ENCODE measurements around the gene LYST.

GRCh38 chr1:235617140-235617539, 249.6 kb downstream of the LYST start:
- TF ChIP-seq, protein P1, sequence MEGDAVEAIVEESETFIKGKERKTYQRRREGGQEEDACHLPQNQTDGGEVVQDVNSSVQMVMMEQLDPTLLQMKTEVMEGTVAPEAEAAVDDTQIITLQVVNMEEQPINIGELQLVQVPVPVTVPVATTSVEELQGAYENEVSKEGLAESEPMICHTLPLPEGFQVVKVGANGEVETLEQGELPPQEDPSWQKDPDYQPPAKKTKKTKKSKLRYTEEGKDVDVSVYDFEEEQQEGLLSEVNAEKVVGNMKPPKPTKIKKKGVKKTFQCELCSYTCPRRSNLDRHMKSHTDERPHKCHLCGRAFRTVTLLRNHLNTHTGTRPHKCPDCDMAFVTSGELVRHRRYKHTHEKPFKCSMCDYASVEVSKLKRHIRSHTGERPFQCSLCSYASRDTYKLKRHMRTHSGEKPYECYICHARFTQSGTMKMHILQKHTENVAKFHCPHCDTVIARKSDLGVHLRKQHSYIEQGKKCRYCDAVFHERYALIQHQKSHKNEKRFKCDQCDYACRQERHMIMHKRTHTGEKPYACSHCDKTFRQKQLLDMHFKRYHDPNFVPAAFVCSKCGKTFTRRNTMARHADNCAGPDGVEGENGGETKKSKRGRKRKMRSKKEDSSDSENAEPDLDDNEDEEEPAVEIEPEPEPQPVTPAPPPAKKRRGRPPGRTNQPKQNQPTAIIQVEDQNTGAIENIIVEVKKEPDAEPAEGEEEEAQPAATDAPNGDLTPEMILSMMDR (conservative IDR thresholded peaks at IDR 0.05; ENCODE audit: low read depth, low read length): no peak
- no peak for TF ChIP-seq EZH2phosphoT487 (IDR thresholded peaks at IDR 0.05; ENCODE audit: borderline replicate concordance, low read length)
